Type B pancreatic cell (in vitro differentiated cells): ENCODE data around the gene MRPL21. TPM values are rescaled to one million over a fixed set of nuclear protein-coding genes. Genes with fewer than 3 reads are reported as not detected.

Experiments used
- DNase-seq: peaks from one replicate; pipeline ENCODE4 v3.0.0; 2021; ENCODE audit warnings: mixed read lengths; ENCODE audit not compliant: unreplicated experiment; ENCODE audit errors: extremely low spot score
- H3K27ac Mint-ChIP-seq: 2 replicates; pipeline ENCODE4 v1.8.0; 2021; ENCODE audit warnings: mild to moderate bottlenecking, mixed read lengths
- H3K27me3 Mint-ChIP-seq: 2 replicates; pipeline ENCODE4 v1.8.0; 2021; ENCODE audit warnings: mixed read lengths
- H3K36me3 Mint-ChIP-seq: 2 replicates; pipeline ENCODE4 v1.8.0; 2021; ENCODE audit warnings: mixed read lengths
- H3K4me1 Mint-ChIP-seq: one replicate; pipeline ENCODE4 v1.8.0; 2021; ENCODE audit warnings: mixed read lengths; ENCODE audit not compliant: unreplicated experiment
- H3K4me3 Mint-ChIP-seq: 2 replicates; pipeline ENCODE4 v1.8.0; 2021; ENCODE audit warnings: mild to moderate bottlenecking, mixed read lengths
- H3K9me3 Mint-ChIP-seq: 2 replicates; pipeline ENCODE4 v1.8.0; 2021; ENCODE audit warnings: mixed read lengths
- CTCF ChIP-seq: fragments of 200-600 bp; sonication (generic); conservative IDR thresholded peaks from 2 replicates; pipeline ENCODE4 v1.5.0; 2021; ENCODE audit warnings: antibody characterized with exemption, mild to moderate bottlenecking
- total RNA-seq: library from RNA; stranded (reverse); gene quantifications from 2 replicates; pipeline ENCODE4 v1.2.1, GENCODE V29; 2021; ENCODE audit warnings: low replicate concordance

Gene MRPL21
- total RNA-seq, 1 donor from 2014 or later = 60.2 TPM

- no peaks in the 10 kb centered on the region for H3K4me1 Mint-ChIP-seq
- no peak for DNase-seq
- no peak overlapping the region for H3K27ac Mint-ChIP-seq
- no peaks in the 10 kb centered on the region for H3K9me3 Mint-ChIP-seq
- H3K36me3 Mint-ChIP-seq = peaks cover 10% of the 10 kb centered on the region
- no peak overlapping the region for H3K4me3 Mint-ChIP-seq
- H3K27me3 Mint-ChIP-seq = no peaks in the 10 kb centered on the region
- no peak for TF ChIP-seq CTCF
Observed at GRCh38 chr11:68934321-68934645, 30.7 kb upstream of the MRPL21 start.

GRCh38 chr11:68933605-68934320, 30.1 kb upstream of the MRPL21 start:
- TF ChIP-seq CTCF = no peak
- Mint-ChIP-seq H3K27me3 (no peaks in the 10 kb centered on the region), H3K4me1 (no peaks in the 10 kb centered on the region), H3K4me3 (no peak overlapping the region), H3K27ac (no peak overlapping the region), H3K36me3 (peaks cover 7% of the 10 kb centered on the region), H3K9me3 (no peaks in the 10 kb centered on the region)
- DNase-seq = no peak

GRCh38 chr11:68932933-68933577, 29.4 kb upstream of the MRPL21 start:
- H3K36me3 Mint-ChIP-seq = peaks cover 12% of the 10 kb centered on the region
- H3K4me1 Mint-ChIP-seq = no peaks in the 10 kb centered on the region
- H3K27ac Mint-ChIP-seq = no peak overlapping the region
- TF ChIP-seq CTCF = no peak
- no peaks in the 10 kb centered on the region for H3K9me3 Mint-ChIP-seq
- DNase-seq = no peak
- H3K27me3 Mint-ChIP-seq = no peaks in the 10 kb centered on the region
- H3K4me3 Mint-ChIP-seq = no peak overlapping the region

GRCh38 chr11:68932358-68932757, 28.7 kb upstream of the MRPL21 start:
- no peak for TF ChIP-seq CTCF
- no peak for DNase-seq
- Mint-ChIP-seq H3K9me3 (no peaks in the 10 kb centered on the region), H3K27me3 (no peaks in the 10 kb centered on the region), H3K4me1 (no peaks in the 10 kb centered on the region), H3K36me3 (peaks cover 15% of the 10 kb centered on the region), H3K27ac (no peak overlapping the region), H3K4me3 (no peak overlapping the region)

GRCh38 chr11:68931911-68932310, 28.3 kb upstream of the MRPL21 start:
- H3K4me3 Mint-ChIP-seq = no peak overlapping the region

More at GRCh38 chr11:68931911-68932310, 28.3 kb upstream of the MRPL21 start:
- no peak for DNase-seq
- Mint-ChIP-seq H3K9me3 (no peaks in the 10 kb centered on the region), H3K4me1 (no peaks in the 10 kb centered on the region), H3K27me3 (no peaks in the 10 kb centered on the region), H3K27ac (no peak overlapping the region), H3K36me3 (peaks cover 20% of the 10 kb centered on the region)
- no peak for TF ChIP-seq CTCF
